HG03460 (cell line): ENCODE results near the gene TRIP11.
"Not testable (repeated sequence)": the region's sequence is repeated elsewhere in the genome, so short reads cannot be mapped to it uniquely, and the experiment has no call there.

Experiments used
- ATAC-seq: cut with Tn5 transposase; IDR thresholded peaks from one replicate; pipeline ENCODE4 v1.9.1; 2021; ENCODE audit not compliant: unreplicated experiment

The TRIP11 gene

DNA sequence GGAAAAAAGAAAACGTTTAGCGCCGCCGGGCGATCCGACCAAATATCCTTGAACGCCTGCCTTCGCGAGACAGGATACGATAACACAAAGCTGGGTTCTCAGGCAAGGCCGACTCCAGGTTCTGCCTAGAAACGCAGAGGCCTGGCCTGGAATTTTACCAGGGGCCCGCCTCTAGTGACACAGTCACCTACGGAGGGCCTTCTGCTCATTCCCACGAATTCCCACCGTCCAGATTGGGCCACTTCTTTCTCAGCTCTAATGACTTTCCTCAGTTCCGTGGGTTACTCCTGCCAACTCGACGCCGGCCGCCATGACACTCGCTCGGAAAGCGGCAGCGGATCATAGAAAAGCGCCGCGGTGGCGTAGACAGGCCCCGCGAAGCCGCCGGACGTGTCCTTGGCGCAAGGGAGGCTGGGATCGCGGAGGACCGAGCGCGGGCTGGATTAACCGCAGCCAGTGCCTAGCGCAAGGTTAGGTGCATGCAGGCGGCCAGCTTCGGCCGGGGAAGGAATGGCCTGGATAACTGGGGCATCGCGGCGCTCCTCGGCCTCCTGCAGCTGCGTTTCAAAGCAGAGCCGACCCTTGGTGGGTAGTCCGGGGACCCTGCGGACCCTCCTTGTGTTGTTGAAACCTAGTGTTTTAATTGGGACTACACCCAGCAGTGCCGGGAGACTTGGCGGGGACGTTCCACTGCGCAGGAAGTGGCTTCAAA, at the start of gene TRIP11:
TSS of gene TRIP11 (minus strand) at position 341 of the 712 bp plus-strand sequence. CDS start 374 bp downstream, outside the sequence.
- peak; percentile 94 for ATAC-seq

DNA sequence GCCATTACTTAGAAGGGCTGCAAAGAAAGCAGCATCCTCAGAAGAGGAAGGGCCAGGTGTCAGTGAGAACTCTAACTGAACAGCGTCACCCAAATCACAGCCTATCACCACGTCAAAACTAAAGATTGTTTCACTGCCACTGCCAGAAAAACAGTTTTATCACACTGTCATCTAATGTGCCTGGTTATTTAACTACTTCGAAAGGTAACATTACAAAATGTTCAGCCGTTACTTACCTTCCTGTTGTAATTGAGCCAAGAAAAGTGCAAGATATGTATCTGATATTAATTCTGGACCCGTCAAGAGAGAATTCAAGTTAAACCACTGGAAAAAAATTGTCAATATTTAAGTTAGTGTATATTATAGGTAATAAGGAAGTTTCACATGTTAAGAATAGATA, 48.6 kb upstream of the TRIP11 start:
- ATAC-seq: no peak

- no peak for ATAC-seq
Observed at GRCh38 chr14:92074555-92074954, 34.7 kb upstream of the TRIP11 start.

DNA sequence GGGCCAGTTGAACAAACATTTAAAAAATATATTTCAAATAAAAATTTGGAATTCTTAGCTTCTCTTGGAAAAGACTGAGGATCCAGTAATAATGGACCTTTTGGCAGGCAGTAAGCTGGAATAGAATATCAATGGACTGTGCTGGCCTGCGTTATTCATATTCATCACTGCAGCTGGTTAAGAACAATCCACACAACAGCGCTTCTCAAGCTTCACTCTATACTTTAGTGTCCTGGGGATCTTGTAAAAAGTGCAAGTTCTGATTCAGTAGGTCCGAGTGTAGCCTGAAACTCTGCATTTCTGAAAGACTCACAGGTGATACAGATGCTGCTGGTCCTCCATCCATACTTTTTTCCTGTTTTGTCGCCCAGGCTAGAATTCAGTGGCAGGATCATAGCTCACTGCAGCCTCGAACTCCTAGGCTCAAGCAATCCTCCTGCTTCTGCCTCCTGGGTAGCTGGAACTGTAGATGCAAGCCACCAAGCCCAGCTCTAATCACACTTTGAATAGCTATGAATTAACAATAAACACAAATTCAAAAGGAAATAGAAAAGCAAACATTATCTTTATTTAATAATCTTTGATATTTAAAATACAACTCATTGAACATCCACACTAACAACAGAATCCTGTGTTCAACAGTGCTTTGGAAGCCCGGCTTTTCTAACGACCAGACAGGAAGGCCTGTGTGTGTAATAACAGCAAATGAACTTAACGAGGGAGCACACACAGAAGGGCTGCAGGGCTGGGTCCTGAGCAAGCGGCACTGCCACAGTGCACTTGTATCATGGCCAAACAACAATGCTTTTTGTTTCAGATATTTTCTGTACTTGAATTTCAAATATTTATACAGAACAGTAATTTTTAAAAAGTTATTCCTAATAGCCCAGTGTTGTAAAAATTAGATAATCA, 18.4 kb upstream of the TRIP11 start:
- ATAC-seq: no peak

DNA sequence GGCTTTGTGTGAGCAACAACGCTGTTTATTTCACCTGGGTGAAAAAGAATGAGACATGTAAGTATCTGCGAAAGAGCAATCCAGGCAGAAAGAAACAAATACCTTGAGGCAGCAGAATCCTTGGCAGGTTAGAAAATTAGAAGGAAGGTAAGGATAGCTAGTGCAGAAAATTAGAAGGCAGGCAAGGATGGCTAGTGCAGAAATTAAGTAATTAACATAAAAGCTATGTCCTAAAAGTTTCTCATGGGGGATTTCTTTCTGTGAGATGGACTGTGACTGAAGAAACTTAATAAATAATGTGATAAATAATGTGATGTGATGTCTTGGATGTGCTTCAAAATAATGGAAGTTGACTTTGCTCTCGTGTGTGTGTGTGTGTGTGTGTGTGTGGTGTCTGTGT, 9.9 kb upstream of the TRIP11 start:
- ATAC-seq: no peak

DNA sequence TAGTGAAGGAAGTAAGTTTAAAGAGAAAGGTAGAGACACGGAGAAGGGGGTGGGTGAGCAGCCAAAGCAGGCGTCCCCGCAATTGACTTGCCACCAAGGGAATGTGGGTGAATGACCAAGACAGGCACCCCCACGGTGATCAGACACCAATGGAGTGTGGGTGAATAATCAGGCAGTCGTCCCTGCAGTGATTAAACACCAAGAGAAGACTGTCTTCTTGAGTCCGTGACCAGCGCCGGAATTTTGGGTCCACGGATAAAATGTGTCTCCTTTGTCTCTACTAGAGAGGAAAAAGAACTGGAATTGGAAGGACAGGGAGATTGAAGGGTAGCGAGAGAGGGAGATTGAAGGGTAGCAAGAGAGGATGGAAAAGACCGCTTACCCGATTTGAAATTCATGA, 9.4 kb upstream of the TRIP11 start:
- not testable (repeated sequence) for ATAC-seq

DNA sequence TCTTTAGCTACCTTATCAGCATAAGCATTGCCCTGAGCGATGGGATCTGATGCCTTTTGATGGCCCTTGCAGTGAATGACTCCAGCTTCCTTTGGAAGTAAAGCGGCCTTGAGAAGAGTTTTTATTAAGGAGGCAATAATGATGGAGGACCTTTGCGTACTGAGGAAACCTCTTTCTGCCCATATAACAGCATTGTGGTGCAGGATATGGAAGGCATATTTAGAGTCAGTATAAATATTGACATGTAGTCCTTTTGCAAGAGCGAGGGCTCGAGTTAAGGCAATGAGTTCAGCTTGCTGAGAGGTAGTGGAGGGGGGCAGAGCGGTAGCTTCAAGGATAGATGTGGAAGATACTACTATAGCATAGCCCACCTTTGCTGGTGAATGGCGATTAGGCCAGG, 6.0 kb upstream of the TRIP11 start:
- ATAC-seq: not testable (repeated sequence)

GRCh38 chr14:92041766-92042165, 1.9 kb upstream of the TRIP11 start:
- ATAC-seq: not testable (repeated sequence)

- no peak for ATAC-seq
Observed at GRCh38 chr14:92041203-92041602, 1.3 kb upstream of the TRIP11 start.

DNA sequence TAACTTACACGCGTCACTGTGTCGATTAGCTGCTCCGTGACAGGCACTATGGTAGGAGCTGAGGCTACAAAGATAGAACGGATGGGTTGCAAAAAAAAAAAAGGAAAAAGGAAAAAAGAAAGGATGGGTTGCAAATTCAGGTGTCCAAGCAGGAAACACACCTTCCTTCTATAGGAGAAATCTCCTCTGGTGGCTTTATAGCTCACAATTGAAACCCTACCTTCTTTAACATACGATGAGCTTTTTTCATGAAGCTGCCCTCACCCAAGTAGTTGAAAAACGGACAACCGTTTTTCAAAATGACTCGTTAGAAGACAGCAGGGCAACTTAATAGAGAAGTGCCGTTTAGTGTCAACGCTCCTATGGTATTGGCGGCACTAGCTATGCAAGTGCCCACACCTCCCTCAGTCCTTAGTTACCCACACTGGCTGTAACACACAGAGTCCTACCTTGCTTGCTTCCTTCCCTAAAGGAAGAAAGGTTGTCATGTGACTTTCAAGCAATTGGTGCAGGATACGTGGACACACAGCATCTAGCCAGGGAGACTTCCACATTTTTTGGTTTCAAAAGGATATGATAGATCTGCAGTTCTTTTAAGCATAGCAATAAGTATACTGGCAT, 682 bp upstream of the TRIP11 start:
- peak; percentile 11 for ATAC-seq

DNA sequence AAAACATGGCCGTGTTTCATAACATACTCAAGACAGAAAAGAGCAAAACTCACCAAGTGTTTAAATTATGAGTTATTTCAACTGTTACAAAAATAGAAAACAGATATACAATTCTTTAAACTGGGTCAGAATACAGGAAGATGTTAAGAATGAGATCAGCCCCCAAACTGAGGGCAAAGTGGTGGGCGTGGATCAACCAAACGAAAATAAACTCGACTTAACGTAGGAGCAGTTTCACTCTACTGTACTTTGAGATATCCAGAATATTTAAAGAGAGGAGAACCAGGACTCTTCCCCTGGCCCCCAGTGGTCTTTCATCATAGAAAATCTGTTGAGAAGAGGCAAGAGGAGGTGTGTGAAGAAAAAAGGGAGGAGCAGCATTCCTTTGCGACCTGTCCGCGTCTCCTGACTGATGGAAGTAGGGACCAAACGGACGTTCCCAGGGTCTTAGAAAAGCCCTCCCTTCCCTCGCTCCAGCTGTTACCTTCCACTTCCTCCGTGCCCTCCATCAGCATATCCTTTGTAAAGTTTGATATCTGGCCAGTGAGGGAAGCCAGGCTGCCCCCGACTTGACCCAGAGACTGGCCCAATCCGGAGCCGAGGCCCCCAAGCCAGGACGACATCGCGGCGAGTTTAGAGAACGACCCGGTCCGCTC, 668 bp downstream of the TRIP11 start:
- peak; percentile 10 for ATAC-seq

- no peak for ATAC-seq
Observed at GRCh38 chr14:92037989-92038388, 1.9 kb downstream of the TRIP11 start.

DNA sequence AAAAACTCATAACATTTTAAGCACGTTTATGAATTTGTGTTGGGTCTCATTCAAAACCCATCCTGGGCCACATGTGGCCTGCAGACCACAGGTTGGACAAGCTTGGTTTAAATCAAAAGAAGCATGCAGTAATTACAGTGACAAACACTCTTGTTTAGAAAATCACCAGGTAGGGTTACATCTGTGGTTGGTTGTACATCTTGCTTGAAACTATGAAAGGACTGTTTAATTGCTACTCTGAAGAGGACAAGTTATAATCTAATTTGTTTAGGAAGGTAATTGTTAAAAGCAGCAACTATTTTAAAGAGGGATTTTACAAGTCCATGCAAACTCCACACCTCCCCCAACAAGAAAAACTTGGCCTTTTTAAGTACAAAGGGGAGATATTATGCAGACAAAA, 4.0 kb downstream of the TRIP11 start:
- no peak for ATAC-seq

- no peak for ATAC-seq
Observed at GRCh38 chr14:92033906-92034687, 5.8 kb downstream of the TRIP11 start.

- ATAC-seq: no peak
Observed at GRCh38 chr14:92033433-92033832, 6.4 kb downstream of the TRIP11 start.

DNA sequence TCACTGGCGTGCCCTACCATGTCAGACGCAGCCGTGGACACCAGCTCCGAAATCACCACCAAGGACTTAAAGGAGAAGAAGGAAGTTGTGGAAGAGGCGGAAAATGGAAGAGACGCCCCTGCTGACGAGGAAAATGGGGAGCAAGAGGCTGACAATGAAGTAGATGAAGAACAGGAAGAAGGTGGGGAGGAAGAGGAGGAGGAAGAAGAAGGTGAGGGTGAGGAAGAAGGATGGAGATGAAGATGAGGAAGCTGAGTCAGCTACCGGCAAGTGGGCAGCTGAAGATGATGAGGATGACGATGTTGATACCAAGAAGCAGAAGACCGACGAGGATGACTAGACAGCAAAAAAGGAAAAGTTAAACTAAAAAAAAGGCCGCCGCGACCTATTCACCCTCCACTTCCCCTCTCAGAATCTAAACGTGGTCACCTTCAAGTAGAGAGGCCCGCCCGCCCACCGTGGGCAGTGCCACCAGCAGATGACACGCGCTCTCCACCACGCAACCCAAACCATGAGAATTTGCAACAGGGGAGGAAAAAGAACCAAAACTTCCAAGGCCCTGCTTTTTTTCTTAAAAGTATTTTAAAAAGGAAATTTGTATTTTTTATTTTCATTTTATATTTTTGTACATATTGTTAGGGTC, 13.2 kb downstream of the TRIP11 start:
- no peak for ATAC-seq

DNA sequence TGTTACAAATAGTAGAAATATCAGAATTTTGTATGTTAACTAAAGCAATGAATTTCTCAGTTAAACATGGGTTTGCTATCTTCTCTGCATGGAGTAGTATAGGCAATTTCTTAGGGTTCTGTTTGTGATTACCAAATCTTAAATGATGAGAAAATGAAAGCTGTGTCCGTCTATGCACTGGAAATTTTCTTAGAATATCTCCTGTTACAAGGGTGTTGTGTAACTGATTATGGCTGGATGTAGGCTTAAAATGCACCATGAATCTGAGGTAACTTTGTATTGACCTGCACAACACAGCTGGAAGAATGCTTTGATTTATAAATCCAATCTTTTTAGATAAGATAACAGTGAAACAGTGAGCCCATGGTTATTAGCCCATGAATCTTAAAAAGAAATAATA, 17.8 kb downstream of the TRIP11 start:
- no peak for ATAC-seq

DNA sequence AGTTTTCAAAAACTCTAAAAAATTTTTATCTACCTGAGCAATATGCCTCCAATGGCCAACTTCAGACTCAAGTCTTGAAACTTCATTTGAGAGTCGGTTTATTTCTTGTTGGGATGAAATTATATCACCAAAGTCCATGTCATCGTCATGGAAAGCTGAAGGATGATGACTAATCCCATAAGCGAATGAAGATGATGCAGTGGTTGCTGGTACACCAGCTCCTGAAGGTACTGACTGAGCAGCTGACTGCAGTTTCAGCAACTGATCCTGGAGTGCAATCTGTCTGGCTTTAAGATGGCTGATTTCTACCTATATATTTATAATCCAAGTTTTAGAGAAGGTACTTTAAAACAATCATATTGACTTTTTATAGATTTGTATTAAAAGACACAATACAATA, 18.3 kb downstream of the TRIP11 start:
- ATAC-seq: no peak

DNA sequence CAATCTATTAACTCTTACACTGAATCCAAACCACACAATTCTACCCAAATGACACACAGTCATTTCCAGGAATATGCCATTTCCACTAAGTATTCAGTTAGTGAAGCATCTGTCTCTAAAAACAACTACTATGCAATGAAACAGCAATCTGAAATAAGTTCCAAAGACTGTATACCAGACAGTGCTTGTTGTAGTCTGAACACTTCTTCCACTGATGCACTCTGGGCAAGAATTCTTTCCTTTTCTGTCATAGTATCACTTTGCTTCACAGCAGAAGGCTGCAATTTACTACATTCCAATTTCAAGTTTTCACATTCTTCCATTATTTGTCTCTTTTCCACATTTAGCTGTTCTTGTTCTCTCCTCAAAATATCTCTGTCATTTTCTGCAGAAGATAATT, 25.8 kb downstream of the TRIP11 start:
- ATAC-seq: no peak
